Psoas muscle (tissue), 8 donors: ENCODE results near the gene FAIM2. TPM values are rescaled to one million over a fixed set of nuclear protein-coding genes. Genes with fewer than 3 reads are reported as not detected.

ENCODE experiments used
- ATAC-seq, 4 donors: fragments of 200-7000 bp; cut with Tn5 transposase; one replicate each; pipeline ENCODE4 v1.9.1; 2020; ENCODE audit warnings: moderate library complexity in 3 of 4, mild to moderate bottlenecking in 2 of 4
- DNase-seq, 2 donors: peaks; one replicate each; pipeline ENCODE4 v3.0.0-alpha.2; 2020
- H3K27ac ChIP-seq: fragments of 200-600 bp; one replicate; pipeline ENCODE4 v1.8.0; 2022
- H3K27me3 ChIP-seq, 3 donors: fragments of 200-600 bp in 1 of 3; one replicate each; pipeline versions ENCODE4 v1.6.1 to v1.8.0; 2013 to 2022; ENCODE audit warnings: low read length in 2 of 3, mild to moderate bottlenecking in 2 of 3, moderate library complexity in 1 of 3; ENCODE audit not compliant: insufficient read depth in 3 of 3
- H3K36me3 ChIP-seq, 2 donors: fragments of 200-600 bp in 1 of 2; one replicate each; pipeline versions ENCODE4 v1.6.1 to v1.8.0; 2013 to 2022; ENCODE audit warnings: low read depth in 1 of 2, mild to moderate bottlenecking in 1 of 2, moderate library complexity in 1 of 2; ENCODE audit not compliant: insufficient read depth in 1 of 2
- H3K4me1 ChIP-seq: fragments of 200-600 bp; one replicate; pipeline ENCODE4 v1.8.0; 2022
- H3K4me3 ChIP-seq: fragments of 200-600 bp; one replicate; pipeline ENCODE4 v1.8.0; 2022; ENCODE audit warnings: mild to moderate bottlenecking
- H3K9me3 ChIP-seq: fragments of 200-600 bp; one replicate; pipeline ENCODE4 v1.8.0; 2022
- WGBS, 3 donors: extraction: QIAGEN DNeasy Blood & Tissue Kit; methylation state at CpG; one replicate each; pipeline versions ENCODE4 v1.1.6 to v1.1.7; 2013; 5-methylcytosine and 5-hydroxymethylcytosine counted together
- intact Hi-C, 2 donors: fragments of 100-400 bp; cut with DNase I; formaldehyde crosslinking; loops; one replicate each; pipeline versions ENCODE4 v1.11.0 to v1.14.2; 2022
- polyA plus RNA-seq, 3 donors: library from polyadenylated mRNA; stranded (reverse); fragments of 200-250 nt; gene quantifications; one replicate each; pipeline ENCODE4 v1.2.3, GENCODE V29; 2013
- total RNA-seq, 4 donors: library from RNA; stranded (reverse); fragmentation: NEBNext Ultra II Directional in 2 of 4; extraction: Animal tissue kit (Norgen Biotek cat#: 25700) in 2 of 4; gene quantifications; one replicate each; pipeline versions ENCODE4 v1.2.1 to v1.2.4, GENCODE V29; 2021 to 2023
- TF ChIP-seq, protein P1 (sequence below): fragments of 200-600 bp; IDR thresholded peaks from one replicate; pipeline ENCODE4 v1.8.0; 2022; ENCODE audit warnings: antibody characterized with exemption
- donor health status: healthy with polysubstance abuse.
- donor health status: DM: no; HTN: no; CAD: no; lungs with moderate emphysema.
- donor health status: Bipolar disorder and iron deficiency.
- donor health status: healthy.
- donor health status: DM: yes; HTN: yes; CAD: no.
- donor health status: DM: no; HTN: no; CAD: no.
- donor health status: DM: no; HTN: no; CAD: no.
- donor health status: DM: yes; HTN: yes; CAD: no.

Gene FAIM2
- total and polyA plus RNA-seq, 7 donors: 0.22 to 1.1 (median 0.58) TPM; not detected in 2

DNA sequence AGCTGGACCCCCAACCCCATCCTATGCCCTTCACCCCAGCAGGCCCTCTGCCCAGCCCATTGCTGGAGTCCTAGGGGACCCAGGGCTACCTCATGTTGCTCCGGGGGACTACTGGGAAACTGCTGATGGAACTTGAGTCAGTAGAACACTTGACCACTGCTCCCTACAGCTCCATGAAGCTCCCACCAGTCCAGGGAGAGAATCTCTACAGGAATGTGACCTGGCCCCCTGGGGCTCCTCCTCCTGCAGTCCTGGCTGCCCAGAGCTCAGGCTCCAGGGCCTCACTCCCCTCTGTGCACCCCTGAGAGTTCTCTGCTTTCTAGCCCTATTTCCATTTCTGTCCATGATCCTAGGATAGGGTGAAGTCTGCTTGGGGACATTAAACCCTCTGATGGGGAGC lies 36.0 kb upstream of the FAIM2 start:
- Histone ChIP-seq H3K27ac (no peak overlapping the region), H3K27me3 (no peaks in the 10 kb centered on the region), H3K36me3 (no peaks in the 10 kb centered on the region), H3K4me3 (no peak overlapping the region), H3K4me1 (no peaks in the 10 kb centered on the region), H3K9me3 (no peaks in the 10 kb centered on the region)
- TF ChIP-seq, protein P1, sequence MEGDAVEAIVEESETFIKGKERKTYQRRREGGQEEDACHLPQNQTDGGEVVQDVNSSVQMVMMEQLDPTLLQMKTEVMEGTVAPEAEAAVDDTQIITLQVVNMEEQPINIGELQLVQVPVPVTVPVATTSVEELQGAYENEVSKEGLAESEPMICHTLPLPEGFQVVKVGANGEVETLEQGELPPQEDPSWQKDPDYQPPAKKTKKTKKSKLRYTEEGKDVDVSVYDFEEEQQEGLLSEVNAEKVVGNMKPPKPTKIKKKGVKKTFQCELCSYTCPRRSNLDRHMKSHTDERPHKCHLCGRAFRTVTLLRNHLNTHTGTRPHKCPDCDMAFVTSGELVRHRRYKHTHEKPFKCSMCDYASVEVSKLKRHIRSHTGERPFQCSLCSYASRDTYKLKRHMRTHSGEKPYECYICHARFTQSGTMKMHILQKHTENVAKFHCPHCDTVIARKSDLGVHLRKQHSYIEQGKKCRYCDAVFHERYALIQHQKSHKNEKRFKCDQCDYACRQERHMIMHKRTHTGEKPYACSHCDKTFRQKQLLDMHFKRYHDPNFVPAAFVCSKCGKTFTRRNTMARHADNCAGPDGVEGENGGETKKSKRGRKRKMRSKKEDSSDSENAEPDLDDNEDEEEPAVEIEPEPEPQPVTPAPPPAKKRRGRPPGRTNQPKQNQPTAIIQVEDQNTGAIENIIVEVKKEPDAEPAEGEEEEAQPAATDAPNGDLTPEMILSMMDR: no peak
- intact Hi-C loops: no loop called here
- ATAC-seq (no peak), DNase-seq (no peak)
- 94 to 100% (median 100%) methylated on average over 1 of the region's 1 CpG for WGBS, 3 donors

DNA sequence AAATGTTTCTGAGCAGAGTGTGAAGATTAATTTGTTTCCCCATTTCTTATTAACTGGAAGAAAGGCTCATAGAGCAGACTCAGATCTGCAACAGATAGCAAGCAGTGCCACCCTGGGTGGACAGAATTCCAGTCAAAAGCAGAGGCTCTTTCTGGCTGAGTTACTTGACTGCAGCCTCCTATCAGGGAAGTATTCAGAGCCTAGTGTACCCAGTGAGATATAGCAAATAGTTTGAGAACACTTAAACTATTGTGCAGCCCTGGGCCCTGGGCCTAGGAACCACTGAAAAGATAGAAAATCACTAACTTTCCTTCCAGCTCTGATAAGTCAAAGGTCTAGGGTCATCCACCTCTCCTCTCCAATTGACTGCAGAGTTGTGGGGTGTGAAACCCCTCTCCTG lies 35.6 kb upstream of the FAIM2 start:
- Histone ChIP-seq H3K4me3 (no peak overlapping the region), H3K36me3 (no peaks in the 10 kb centered on the region), H3K9me3 (no peaks in the 10 kb centered on the region), H3K27ac (no peak overlapping the region), H3K27me3 (no peaks in the 10 kb centered on the region), H3K4me1 (no peaks in the 10 kb centered on the region)
- intact Hi-C loops: no loop called here
- DNase-seq (no peak), ATAC-seq (no peak)
- TF ChIP-seq, protein P1: no peak

DNA sequence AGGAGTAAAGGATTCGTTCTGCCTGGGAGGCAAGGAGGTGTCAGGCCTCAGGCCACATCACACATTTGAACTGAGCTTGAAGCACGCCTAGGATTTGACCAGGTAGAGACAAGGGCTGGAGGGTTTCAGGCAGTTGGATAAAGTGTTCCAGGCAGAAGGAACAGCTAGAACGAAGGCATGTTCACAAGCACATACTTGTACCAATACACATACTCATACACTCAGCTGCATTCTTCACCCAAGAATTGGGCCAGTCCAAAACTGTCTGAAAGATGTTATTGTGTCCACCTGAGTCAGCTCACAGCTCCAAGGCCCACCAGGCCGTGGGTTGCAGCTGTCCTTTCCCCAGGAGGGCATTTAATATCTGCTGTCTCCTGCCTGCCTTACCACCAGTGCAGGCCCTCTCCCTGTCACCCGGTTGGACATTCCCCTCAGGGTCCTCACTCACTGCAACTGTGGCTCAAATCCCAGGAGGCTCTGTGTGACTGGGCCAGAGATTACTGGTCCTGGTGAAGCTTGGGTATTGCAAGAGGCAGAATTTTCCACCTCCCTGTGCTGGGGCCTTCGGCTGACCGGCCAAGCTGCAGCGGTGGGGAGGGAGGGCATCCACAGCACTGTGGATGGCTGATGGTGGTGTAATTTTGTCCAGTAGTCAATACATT lies 34.1 kb upstream of the FAIM2 start:
- ATAC-seq (no peak), DNase-seq (no peak)
- Histone ChIP-seq H3K4me1 (no peaks in the 10 kb centered on the region), H3K27ac (no peak overlapping the region), H3K36me3 (no peaks in the 10 kb centered on the region), H3K9me3 (no peaks in the 10 kb centered on the region), H3K4me3 (no peak overlapping the region), H3K27me3 (no peaks in the 10 kb centered on the region)
- TF ChIP-seq, protein P1: no peak
- WGBS, 3 donors: 77 to 93% (median 80%) methylated on average over 7 to 8 of the region's 8 CpGs
- intact Hi-C loops: no loop called here

DNA sequence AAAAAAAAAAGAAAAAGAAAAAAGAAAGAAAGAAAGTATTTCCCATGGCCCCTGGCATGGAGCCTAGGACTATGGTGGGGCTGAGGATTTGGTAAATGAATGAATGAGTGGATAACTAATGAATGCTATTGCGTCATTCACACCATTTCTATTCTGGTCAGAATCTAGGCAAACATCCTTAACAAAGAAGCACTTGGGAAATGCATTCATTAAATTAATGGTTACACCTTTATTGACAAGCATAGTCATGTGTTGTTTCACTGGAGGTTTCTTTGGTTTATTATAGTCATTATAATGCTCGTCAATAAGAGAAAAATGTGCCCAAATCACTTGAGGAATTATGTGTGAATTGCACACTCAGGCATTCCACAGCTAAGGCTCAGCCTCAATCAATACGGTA lies 33.2 kb upstream of the FAIM2 start:
- DNase-seq (no peak), ATAC-seq (no peak)
- WGBS, 3 donors: 88 to 94% (median 90%) methylated on average over 3 of the region's 3 CpGs
- TF ChIP-seq, protein P1: no peak
- Histone ChIP-seq H3K36me3 (no peaks in the 10 kb centered on the region), H3K27me3 (no peaks in the 10 kb centered on the region), H3K4me3 (no peak overlapping the region), H3K4me1 (no peaks in the 10 kb centered on the region), H3K9me3 (no peaks in the 10 kb centered on the region), H3K27ac (no peak overlapping the region)
- intact Hi-C loops: no loop called here

DNA sequence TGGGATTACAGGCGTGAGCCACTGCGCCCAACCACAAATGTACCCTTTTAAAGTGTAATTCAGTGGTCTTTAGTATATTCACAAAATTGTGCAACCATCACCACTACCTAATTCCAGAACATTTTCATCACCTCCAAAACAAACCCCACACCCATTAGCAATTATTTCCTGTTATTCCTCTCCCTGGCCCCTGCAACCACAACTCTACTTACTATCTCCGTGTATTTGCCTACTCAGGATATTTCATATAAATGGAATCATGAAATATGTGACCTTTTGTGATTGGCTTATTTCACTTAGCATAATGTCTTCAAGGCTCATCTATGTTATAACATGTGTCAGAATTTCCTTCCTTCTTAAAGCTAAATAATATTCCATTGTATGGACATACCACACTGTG lies 30.8 kb upstream of the FAIM2 start:
- ATAC-seq (no peak), DNase-seq (no peak)
- H3K27ac ChIP-seq: no peak overlapping the region
- intact Hi-C loops: no loop called here
- no peaks in the 10 kb centered on the region for H3K36me3 ChIP-seq
- H3K4me3 ChIP-seq: no peak overlapping the region
- H3K9me3 ChIP-seq: no peaks in the 10 kb centered on the region
- WGBS, 3 donors: 92 to 96% (median 92%) methylated on average over 3 of the region's 3 CpGs
- no peaks in the 10 kb centered on the region for H3K27me3 ChIP-seq
- TF ChIP-seq, protein P1: no peak
- H3K4me1 ChIP-seq: no peaks in the 10 kb centered on the region
